SK-N-SH (cell line): ENCODE measurements around the gene ADRA1B. TPM values are rescaled to one million over a fixed set of nuclear protein-coding genes. Genes with fewer than 3 reads are reported as not detected.
A peak's percentile ranks its signal among the peaks of the same experiment; 100 is the strongest.

Source experiments
- CTCF ChIA-PET: fragments of 300-600, 350-600 bp; formaldehyde crosslinking; extraction: SDS; loops from one replicate; lab custom pipeline; 2021; lab: Yijun Ruan, JAX
- POLR2A ChIA-PET: fragments of 350-600 bp; sonication (Branson Sonifier 250); formaldehyde crosslinking; extraction: SDS; loops from one replicate; lab custom pipeline; 2020; ENCODE audit warnings: antibody characterized with exemption, inconsistent platforms; lab: Yijun Ruan, JAX
- DNase-seq: peaks from one replicate; pipeline ENCODE4 v3.0.0; 2012
- H2AFZ ChIP-seq: fragments of 200-600 bp; sonication (generic); 2 replicates; pipeline ENCODE4 v1.8.1; 2016; ENCODE audit warnings: antibody characterized with exemption, mild to moderate bottlenecking, low read depth
- H3F3A ChIP-seq: fragments of 200-600 bp; sonication (generic); replicated peaks from 2 replicates; pipeline ENCODE3; 2016; ENCODE audit warnings: antibody characterized with exemption, mild to moderate bottlenecking; ENCODE audit not compliant: insufficient read depth
- H3K27ac ChIP-seq, 2 experiments: fragments of 200-500 bp in 1 of 2; fragments of 200-600 bp in 1 of 2; sonication (Bioruptor generic) in 1 of 2; sonication (generic), shearing (Covaris generic) in 1 of 2; 2 replicates each; pipeline versions ENCODE4 v1.5.1 to v1.6.1; 2014 to 2016; ENCODE audit warnings: low read depth in 2 of 2, inconsistent platforms in 1 of 2, low read length in 1 of 2, mild to moderate bottlenecking in 1 of 2, mixed read lengths in 1 of 2
- H3K27me3 ChIP-seq: fragments of 200-600 bp; sonication (generic), shearing (Covaris generic); 2 replicates; pipeline ENCODE4 v1.6.1; 2016; ENCODE audit warnings: mixed run types; ENCODE audit not compliant: insufficient read depth
- H3K36me3 ChIP-seq, 2 experiments: fragments of 200-500 bp in 1 of 2; fragments of 200-600 bp in 1 of 2; sonication (Bioruptor generic) in 1 of 2; sonication (generic) in 1 of 2; replicated peaks in 1 of 2; 2 replicates each; pipeline versions ENCODE3 to v1.5.1; 2014 to 2016; ENCODE audit warnings: low read length in 1 of 2, mild to moderate bottlenecking in 1 of 2; ENCODE audit not compliant: insufficient read depth in 2 of 2, control insufficient read depth in 1 of 2
- H3K4me1 ChIP-seq, 2 experiments: fragments of 200-500 bp in 1 of 2; fragments of 200-600 bp in 1 of 2; sonication (Bioruptor generic) in 1 of 2; sonication (generic), shearing (Covaris generic) in 1 of 2; 2 replicates each; pipeline versions ENCODE4 v1.5.1 to v1.6.1; 2014 to 2016; ENCODE audit warnings: low read depth in 1 of 2, low read length in 1 of 2, mixed run types in 1 of 2; ENCODE audit not compliant: insufficient read depth in 2 of 2, control insufficient read depth in 1 of 2
- H3K4me2 ChIP-seq: fragments of 200-600 bp; sonication (generic), shearing (Covaris generic); 2 replicates; pipeline ENCODE4 v1.6.1; 2017; ENCODE audit warnings: mixed run types
- H3K4me3 ChIP-seq, 2 experiments: fragments of 200-500 bp in 1 of 2; fragments of 200-600 bp in 1 of 2; sonication (Bioruptor generic) in 1 of 2; sonication (generic), shearing (Covaris generic) in 1 of 2; 2 replicates each; pipeline versions ENCODE4 v1.5.1 to v1.8.1; 2014 to 2016; ENCODE audit warnings: low read depth in 2 of 2, inconsistent platforms in 1 of 2, low read length in 1 of 2, mild to moderate bottlenecking in 1 of 2, mixed read lengths in 1 of 2, moderate library complexity in 1 of 2
- H3K79me2 ChIP-seq: fragments of 200-600 bp; sonication (generic); 2 replicates; pipeline ENCODE4 v1.8.1; 2017; ENCODE audit warnings: mild to moderate bottlenecking; ENCODE audit not compliant: insufficient read depth
- H3K9ac ChIP-seq: fragments of 200-600 bp; sonication (generic); 2 replicates; pipeline ENCODE4 v1.6.1; 2017; ENCODE audit warnings: mixed run types
- H3K9me2 ChIP-seq: fragments of 200-600 bp; sonication (generic); 2 replicates; pipeline ENCODE4 v1.6.1; 2017; ENCODE audit warnings: mixed run types
- H3K9me3 ChIP-seq: fragments of 200-600 bp; sonication (generic); 2 replicates; pipeline ENCODE4 v1.6.1; 2017; ENCODE audit warnings: mixed run types, mild to moderate bottlenecking, moderate library complexity
- H4K20me1 ChIP-seq: fragments of 200-600 bp; sonication (generic); 2 replicates; pipeline ENCODE4 v1.6.1; 2017; ENCODE audit warnings: mild to moderate bottlenecking, mixed run types; ENCODE audit not compliant: insufficient read depth
- CTCF ChIP-seq: fragments of 200-600 bp; sonication (generic); IDR thresholded peaks from 2 replicates; pipeline ENCODE4 v1.6.1; 2017; ENCODE audit warnings: antibody characterized with exemption, mild to moderate bottlenecking, moderate library complexity
- ELF1 ChIP-seq: IDR thresholded peaks from 2 replicates; pipeline ENCODE4 v1.4.0; 2012
- EP300 ChIP-seq, 2 experiments: IDR thresholded peaks; 2 replicates each; pipeline versions ENCODE4 v1.4.0 to v1.6.1; 2012; ENCODE audit warnings: borderline replicate concordance in 1 of 2, low read depth in 1 of 2, low read length in 1 of 2
- EZH2phosphoT487 ChIP-seq: fragments of 200-600 bp; sonication (generic); IDR thresholded peaks from 2 replicates; pipeline ENCODE4 v1.6.1; 2017; ENCODE audit warnings: low read depth, mixed run types, mild to moderate bottlenecking, antibody characterized with exemption, moderate library complexity, borderline replicate concordance
- FOSL2 ChIP-seq: IDR thresholded peaks from 2 replicates; pipeline ENCODE4 v1.4.0; 2012; ENCODE audit warnings: low read depth, mild to moderate bottlenecking, moderate library complexity, borderline replicate concordance
- FOXJ3 ChIP-seq: sonication (generic); formaldehyde crosslinking; IDR thresholded peaks from 2 replicates; pipeline ENCODE4 v1.5.1; 2020; ENCODE audit warnings: mild to moderate bottlenecking, missing genetic modification reagents
- IRF3 ChIP-seq: fragments of 150-350 bp; IDR thresholded peaks from 2 replicates; pipeline ENCODE4 v1.6.1; 2016; ENCODE audit warnings: mild to moderate bottlenecking, low read depth, low read length
- MAX ChIP-seq: IDR thresholded peaks from 2 replicates; pipeline ENCODE4 v1.4.0; 2012; ENCODE audit warnings: low read depth
- MEF2A ChIP-seq: IDR thresholded peaks from 2 replicates; pipeline ENCODE4 v1.4.0; 2012; ENCODE audit warnings: low read depth, borderline replicate concordance
- MXI1 ChIP-seq: IDR thresholded peaks from 2 replicates; pipeline ENCODE4 v1.6.1; 2012; ENCODE audit warnings: mild to moderate bottlenecking, low read depth, low read length, improper control_type of control experiment
- NRF1 ChIP-seq: IDR thresholded peaks from 2 replicates; pipeline ENCODE4 v1.6.1; 2012; ENCODE audit warnings: low read depth, mild to moderate bottlenecking, low read length
- PBX3 ChIP-seq: IDR thresholded peaks from 2 replicates; pipeline ENCODE4; 2012
- POLR2AphosphoS5 ChIP-seq: IDR thresholded peaks from 2 replicates; pipeline ENCODE4 v1.6.1; 2012; ENCODE audit warnings: low read depth, low read length
- RAD21 ChIP-seq: IDR thresholded peaks from 2 replicates; pipeline ENCODE4 v1.6.1; 2012; ENCODE audit warnings: mild to moderate bottlenecking, low read length
- RCOR1 ChIP-seq: fragments of 150-350 bp; IDR thresholded peaks from 2 replicates; pipeline ENCODE4 v1.6.1; 2017; ENCODE audit warnings: antibody characterized with exemption, low read length
- REST ChIP-seq: IDR thresholded peaks from 2 replicates; pipeline ENCODE4 v1.6.1; 2012; ENCODE audit warnings: mild to moderate bottlenecking, low read depth, low read length, moderate library complexity
- RXRA ChIP-seq: IDR thresholded peaks from 2 replicates; pipeline ENCODE4 v1.4.0; 2012; ENCODE audit warnings: low read depth, mild to moderate bottlenecking, borderline replicate concordance
- SIN3A ChIP-seq: IDR thresholded peaks from 2 replicates; pipeline ENCODE4 v1.6.1; 2012; ENCODE audit warnings: low read depth, mild to moderate bottlenecking, low read length, moderate library complexity, borderline replicate concordance
- SMC3 ChIP-seq: IDR thresholded peaks from 2 replicates; pipeline ENCODE4 v1.6.1; 2012; ENCODE audit warnings: low read depth, low read length, improper control_type of control experiment
- TCF12 ChIP-seq: IDR thresholded peaks from 2 replicates; pipeline ENCODE4 v1.4.0; 2012
- TEAD4 ChIP-seq: IDR thresholded peaks from 2 replicates; pipeline ENCODE4 v1.4.0; 2012; ENCODE audit warnings: mild to moderate bottlenecking, borderline replicate concordance; ENCODE audit not compliant: insufficient read depth
- USF2 ChIP-seq: fragments of 150-350 bp; IDR thresholded peaks from 2 replicates; pipeline ENCODE4 v1.6.1; 2017; ENCODE audit warnings: antibody characterized with exemption, low read length, low read depth, borderline replicate concordance
- YY1 ChIP-seq: IDR thresholded peaks from 2 replicates; pipeline ENCODE4 v1.4.0; 2012; ENCODE audit warnings: low read depth, mild to moderate bottlenecking
- WGBS: methylation state at CpG from one replicate; pipeline ENCODE4 v1.1.6; 2017; ENCODE audit warnings: low lambda C conversion rate; 5-methylcytosine and 5-hydroxymethylcytosine counted together
- polyA plus RNA-seq, 3 experiments: library from polyadenylated mRNA; depleted of rRNA; stranded (reverse); fragments of >200 nt; gene quantifications; 2 replicates each; pipeline ENCODE4 v1.2.3, GENCODE V29; 2012

The ADRA1B gene
- polyA plus RNA-seq, 1 of the 3 experiments (the other 2 are of a cell fraction) = 2.2 TPM

GRCh38 chr5:159902444-159903121 lies 13.7 kb upstream of the ADRA1B start:
- H3K9me3 ChIP-seq = no peaks in the 10 kb centered on the region
- H3K9me2 ChIP-seq = no peaks in the 10 kb centered on the region
- peak overlapping the region in 1 of 2 experiments; percentile 58; a peak in 2 of 4 replicates for H3K27ac ChIP-seq
- POLR2A ChIA-PET = no interaction called here
- H3K4me2 ChIP-seq = no peak overlapping the region
- WGBS = 15% methylated on average over 5 of the region's 8 CpGs
- H4K20me1 ChIP-seq = no peaks in the 10 kb centered on the region
- no peak overlapping the region; the same call in 1 of the 2 replicates for H3K9ac ChIP-seq
- peaks cover 46% of the 10 kb centered on the region for H3F3A ChIP-seq
- H2AFZ ChIP-seq = peak overlapping the region; percentile 40; the same call in 1 of the 2 replicates
- peaks cover 4 to 33% of the 10 kb centered on the region in 2 experiments for H3K4me1 ChIP-seq
- no peaks in the 10 kb centered on the region for H3K79me2 ChIP-seq
- no peaks in the 10 kb centered on the region for H3K36me3 ChIP-seq
- DNase-seq = no peak
- H3K4me3 ChIP-seq = no peak overlapping the region
- H3K27me3 ChIP-seq = no peaks in the 10 kb centered on the region
- CTCF ChIA-PET = no interaction called here
- TF ChIP-seq IRF3 = no peak
- no peak for TF ChIP-seq NRF1
- TF ChIP-seq RAD21 = no peak
- no peak for TF ChIP-seq MEF2A
- no peak for TF ChIP-seq FOXJ3 (CRISPR knock-in tag)
- TF ChIP-seq SMC3 = no peak
- 0 out of 2 replicates have a peak, but pooled peaks have one; percentile 21 for TF ChIP-seq MAX
- no peak for TF ChIP-seq YY1
- TF ChIP-seq RCOR1 = no peak
- no peak for TF ChIP-seq MXI1
- peak; percentile 84; the same call in 1 of the 2 replicates for TF ChIP-seq FOSL2
- no peak for TF ChIP-seq CTCF
- TF ChIP-seq POLR2AphosphoS5 = no peak
- no peak for TF ChIP-seq SIN3A
- no peak for TF ChIP-seq ELF1
- no peak for TF ChIP-seq EZH2phosphoT487
- no peak for TF ChIP-seq USF2
- TF ChIP-seq TCF12 = peak; percentile 64; the same call in 1 of the 2 replicates
- TF ChIP-seq RXRA = no peak
- TF ChIP-seq EP300 (IDR thresholded peaks at IDR 0.05; ENCODE audit: borderline replicate concordance in 1 of 2, low read depth in 1 of 2, low read length in 1 of 2) = peak in 1 of 2 experiments; percentile 43; a peak in 1 of 4 replicates
- peak; percentile 12; the same call in 1 of the 2 replicates for TF ChIP-seq TEAD4
- no peak for TF ChIP-seq REST
- TF ChIP-seq PBX3 = peak; percentile 30; the same call in 1 of the 2 replicates
